COLO668 (cell line): ENCODE data around the gene SLC16A6.
"Not testable (repeated sequence)": the region's sequence is repeated elsewhere in the genome, so short reads cannot be mapped to it uniquely, and the experiment has no call there.

Experiments used
- DNase-seq: peaks from one replicate; lab custom pipeline; 2025; ENCODE audit not compliant: unreplicated experiment; lab: John Stamatoyannopoulos, UW

Gene SLC16A6

GRCh38 chr17:68253426-68253825 lies 37.5 kb downstream of the SLC16A6 start:
- DNase-seq: not testable (repeated sequence)

GRCh38 chr17:68249354-68249765 lies 41.6 kb downstream of the SLC16A6 start:
- no peak for DNase-seq

- no peak for DNase-seq
These were observed 42.0 kb downstream of the SLC16A6 start for GRCh38 chr17:68248891-68249290.

- DNase-seq: peak; percentile 52
These were observed 42.6 kb downstream of the SLC16A6 start for GRCh38 chr17:68248199-68248825.

DNA sequence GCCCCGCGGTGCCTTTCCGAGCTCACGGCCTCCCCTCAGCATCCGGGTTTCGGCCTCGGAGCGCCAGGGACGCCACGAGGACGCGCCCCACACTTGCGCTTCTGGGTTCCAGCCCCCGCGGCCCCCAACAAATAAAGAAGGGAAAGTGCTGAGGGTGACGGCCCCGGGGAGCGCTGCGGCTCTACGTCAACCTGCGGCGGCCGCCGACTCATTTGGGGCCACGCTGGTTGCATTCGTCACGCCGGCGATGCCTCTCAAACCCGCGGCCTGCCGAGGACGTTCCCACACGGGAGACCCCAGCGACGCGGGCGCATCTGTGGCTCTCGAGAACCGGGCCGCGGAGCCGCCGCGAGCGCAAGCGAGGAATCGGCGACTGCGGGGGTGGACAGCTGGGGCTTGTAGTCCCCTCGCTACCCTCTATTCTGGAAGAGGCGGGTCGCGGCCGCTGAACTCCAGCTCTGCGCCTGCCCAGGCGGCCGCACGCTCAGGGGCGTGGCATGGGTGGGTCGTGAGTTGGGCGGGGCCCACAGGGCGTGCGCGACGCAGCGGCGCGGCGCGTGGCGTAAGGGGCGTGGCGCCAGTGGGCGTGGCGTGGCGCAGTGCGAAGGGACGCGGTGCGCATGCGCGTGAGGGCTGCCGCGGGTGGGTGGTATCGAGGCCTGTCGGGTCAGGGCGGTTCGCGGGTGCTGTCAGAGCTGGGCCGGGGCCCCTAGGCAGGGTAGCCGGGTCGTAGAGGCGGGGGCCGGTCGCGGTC lies 43.3 kb downstream of the SLC16A6 start, which contains the start of gene AMZ2:
TSS of gene AMZ2 (plus strand) at position 599 of the 754 bp plus-strand sequence. CDS start 2,145 bp downstream, outside the sequence.
- peak; percentile 92 for DNase-seq

- no peak for DNase-seq
These were observed 44.5 kb downstream of the SLC16A6 start for GRCh38 chr17:68246271-68247028.

DNA sequence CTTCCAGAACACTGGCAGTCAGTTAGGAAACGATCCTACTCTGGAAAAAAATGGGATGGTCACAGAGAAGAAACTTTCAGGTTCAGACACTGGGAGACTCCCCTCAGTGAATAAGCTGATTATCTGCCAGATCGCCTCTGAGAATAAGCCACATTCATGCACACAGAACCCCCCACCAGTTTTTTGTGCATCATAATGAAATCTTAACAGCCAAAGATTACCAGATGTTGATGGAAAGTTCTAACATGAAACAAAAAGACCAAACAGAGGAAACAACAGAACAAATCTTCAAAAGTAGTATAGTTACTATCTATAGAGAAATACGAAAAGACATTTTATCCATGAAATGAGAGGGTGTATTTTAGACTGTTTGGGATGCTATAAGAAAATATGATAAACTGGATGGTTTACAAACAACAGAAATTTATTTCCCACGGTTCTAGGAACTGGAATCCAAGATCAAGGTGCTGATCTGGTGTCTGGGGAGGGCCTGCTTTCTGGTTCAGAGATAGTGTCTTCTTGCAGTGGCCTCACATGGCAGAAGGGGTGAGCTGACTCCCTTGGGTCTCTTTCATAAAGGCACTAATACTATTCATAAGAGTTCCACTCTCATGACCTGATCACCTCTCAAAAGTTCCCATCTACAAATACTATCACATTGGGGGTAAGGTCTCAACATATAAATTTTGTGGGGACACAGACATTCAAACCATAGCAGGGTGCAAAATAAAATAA lies 51.1 kb downstream of the SLC16A6 start:
- no peak for DNase-seq

- DNase-seq: no peak
These were observed 52.1 kb downstream of the SLC16A6 start for GRCh38 chr17:68238871-68239253.

- DNase-seq: no peak
These were observed 52.6 kb downstream of the SLC16A6 start for GRCh38 chr17:68238164-68238870.

- not testable (repeated sequence) for DNase-seq
These were observed 53.4 kb downstream of the SLC16A6 start for GRCh38 chr17:68237369-68238163.

- not testable (repeated sequence) for DNase-seq
These were observed 55.6 kb downstream of the SLC16A6 start for GRCh38 chr17:68235336-68235791.

DNA sequence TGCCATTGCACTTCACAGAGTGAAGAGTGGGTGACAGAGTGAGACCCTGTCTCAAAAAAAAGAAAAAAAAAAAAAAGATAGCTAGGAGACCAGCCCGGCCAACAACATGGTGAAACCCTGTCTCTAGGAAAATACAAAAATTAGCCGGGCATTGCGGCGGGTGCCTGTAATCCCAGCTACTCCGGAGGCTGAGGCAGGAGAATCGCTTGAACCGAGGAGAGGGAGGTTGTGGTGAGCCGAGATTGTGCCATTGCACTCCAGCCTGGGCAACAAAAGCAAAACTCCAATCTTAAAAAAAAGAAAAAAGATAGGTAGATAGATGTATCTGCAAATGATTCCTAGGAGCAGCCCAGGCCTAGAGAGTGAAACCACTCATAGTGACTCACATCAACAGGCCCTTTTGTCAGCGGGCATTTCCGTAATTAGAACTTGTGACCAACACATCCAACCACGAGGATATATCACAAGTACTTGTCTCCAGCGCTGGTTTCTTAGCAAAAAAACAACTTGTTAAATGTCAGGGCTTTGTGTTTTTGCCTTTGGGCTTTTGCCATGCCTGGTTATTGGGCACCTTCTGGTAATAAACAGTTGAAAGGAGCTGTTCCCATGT lies 56.1 kb downstream of the SLC16A6 start:
- DNase-seq: not testable (repeated sequence)

DNA sequence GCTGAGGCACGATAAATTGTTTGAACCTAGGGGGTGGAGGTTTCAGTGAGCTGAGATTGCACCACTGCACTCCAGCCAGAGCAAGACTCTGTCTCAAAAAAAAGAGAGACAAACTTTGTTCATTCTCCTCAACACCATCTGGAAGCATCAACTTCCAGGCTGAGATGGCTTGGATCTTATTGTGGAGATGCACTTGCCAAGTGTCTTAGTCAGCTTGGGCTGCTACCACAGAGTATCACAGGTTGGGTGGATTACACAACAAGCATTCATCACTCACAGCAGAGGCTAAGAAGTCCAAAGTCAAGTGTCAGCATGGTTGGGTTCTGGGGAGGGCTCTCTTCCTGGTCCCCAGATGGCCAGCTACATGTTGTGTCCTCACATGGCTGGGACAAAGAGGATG lies 58.2 kb downstream of the SLC16A6 start:
- DNase-seq: not testable (repeated sequence)

DNA sequence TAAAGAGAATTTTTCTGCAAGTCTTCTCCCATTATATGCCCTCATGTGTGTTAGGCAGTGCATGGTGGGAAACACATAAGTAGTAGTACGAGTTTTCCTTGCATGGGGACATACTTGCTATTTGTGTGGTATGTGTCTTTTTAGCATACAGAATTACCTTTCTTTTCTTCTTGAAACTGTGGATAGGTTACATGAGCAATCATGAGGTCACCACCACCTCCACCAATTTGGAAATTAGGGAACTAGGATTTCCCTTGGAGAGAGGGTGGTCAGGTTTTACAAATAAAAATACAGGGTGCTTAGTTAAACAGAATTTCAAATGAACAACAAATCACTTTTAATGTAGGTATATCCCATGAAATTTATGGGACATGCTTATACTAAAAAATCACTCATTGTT lies 59.4 kb downstream of the SLC16A6 start:
- DNase-seq: no peak

GRCh38 chr17:68231131-68231530 lies 59.8 kb downstream of the SLC16A6 start:
- DNase-seq: not testable (repeated sequence)

GRCh38 chr17:68229619-68230018 lies 61.3 kb downstream of the SLC16A6 start:
- no peak for DNase-seq

- no peak for DNase-seq
These were observed 61.9 kb downstream of the SLC16A6 start for GRCh38 chr17:68228817-68229570.

DNA sequence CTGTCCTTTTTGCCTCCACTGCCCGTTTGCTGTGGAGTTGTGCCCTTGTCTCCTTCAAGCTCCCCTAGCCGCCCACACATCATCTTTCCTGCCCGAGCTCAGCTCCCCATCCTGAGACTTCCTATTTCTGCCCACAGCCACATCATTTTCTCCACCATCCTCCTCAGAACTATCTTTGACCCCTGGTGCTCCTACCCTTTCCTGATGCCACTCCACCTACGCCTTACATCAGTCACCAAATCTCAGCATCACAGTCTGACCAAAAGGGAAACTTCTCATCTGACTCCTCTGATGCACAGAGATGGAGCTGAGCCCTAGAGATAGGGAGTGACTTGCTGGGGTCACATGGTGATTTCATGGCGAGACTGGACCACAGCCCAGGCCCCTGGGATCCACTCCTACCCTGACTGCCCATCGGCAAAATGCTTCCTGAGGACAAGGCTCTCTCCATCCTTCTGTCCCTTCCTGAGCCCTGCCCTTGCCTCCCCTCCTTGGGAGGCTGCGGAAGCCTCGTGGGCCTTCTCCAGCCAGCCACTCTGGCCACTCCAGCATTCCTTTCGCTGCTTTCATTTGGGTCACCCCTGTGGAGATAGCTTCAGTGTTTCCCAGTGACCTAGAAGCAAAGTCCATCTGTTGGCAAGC lies 62.8 kb downstream of the SLC16A6 start:
- not testable (repeated sequence) for DNase-seq
